GM13977 (cell line): ENCODE data around the gene PRAMEF12.
"Not testable (repeated sequence)": the region's sequence is repeated elsewhere in the genome, so short reads cannot be mapped to it uniquely, and the experiment has no call there.

ENCODE experiments used
- DNase-seq: peaks from one replicate; pipeline ENCODE4 v3.0.0; 2012; ENCODE audit warnings: low spot score
- in situ Hi-C: fragments of 300-500 bp; cut with MboI; formaldehyde crosslinking; loops from one replicate; pipeline ENCODE4 v1.12.0; 2022; ENCODE audit warnings: low sequenced_read_pairs, low pct_unique_long_range_greater_than_20kb, mixed read lengths, inconsistent platforms; ENCODE audit not compliant: unreplicated experiment
- TF ChIP-seq, protein P1 (sequence below): IDR thresholded peaks from 2 replicates; pipeline ENCODE4 v1.5.1; 2012; ENCODE audit warnings: mild to moderate bottlenecking, control low read depth; ENCODE audit not compliant: insufficient read depth; ENCODE audit errors: extremely low read depth, missing control alignments

The PRAMEF12 gene

DNA sequence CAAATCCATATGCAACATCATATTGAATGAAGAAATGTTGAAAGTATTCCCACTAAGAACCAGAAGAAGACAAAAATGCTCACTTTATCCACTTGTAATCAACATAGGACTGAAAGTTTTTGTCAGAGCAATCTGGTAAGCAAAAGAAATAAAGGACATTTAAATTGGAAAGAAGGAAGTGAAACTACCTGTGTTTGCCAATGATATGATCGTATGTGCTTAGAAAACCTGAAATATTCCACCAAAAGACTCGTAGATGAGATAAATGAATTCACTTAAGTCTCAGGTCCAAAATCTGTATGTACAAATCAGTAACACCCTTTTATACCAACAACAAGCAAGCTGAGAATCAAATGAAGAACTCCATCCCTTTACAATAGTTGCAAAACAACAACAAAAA, 26.2 kb downstream of the PRAMEF12 start:
- in situ Hi-C loops: no loop called here

DNA sequence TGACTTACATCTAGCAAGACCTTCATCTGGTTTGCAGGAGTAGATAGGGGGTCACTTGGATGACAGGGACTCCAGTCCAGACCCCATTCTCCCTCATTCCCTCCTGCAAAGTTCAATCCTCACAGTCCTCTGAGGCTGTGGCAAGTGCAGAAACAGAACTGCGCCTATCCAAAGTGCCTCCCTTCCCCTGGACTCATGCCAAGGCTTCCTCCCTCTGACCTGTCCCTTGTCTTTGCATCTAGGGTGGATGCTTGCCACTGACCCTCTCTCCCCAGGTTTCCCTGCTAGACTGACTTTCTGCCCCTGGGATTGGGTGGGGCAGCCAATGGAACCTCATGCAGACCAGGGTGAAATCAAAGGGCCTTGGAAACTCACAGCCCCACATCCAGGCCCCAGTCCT, 36.4 kb downstream of the PRAMEF12 start:
- DNase-seq: no peak
- TF ChIP-seq, protein P1, sequence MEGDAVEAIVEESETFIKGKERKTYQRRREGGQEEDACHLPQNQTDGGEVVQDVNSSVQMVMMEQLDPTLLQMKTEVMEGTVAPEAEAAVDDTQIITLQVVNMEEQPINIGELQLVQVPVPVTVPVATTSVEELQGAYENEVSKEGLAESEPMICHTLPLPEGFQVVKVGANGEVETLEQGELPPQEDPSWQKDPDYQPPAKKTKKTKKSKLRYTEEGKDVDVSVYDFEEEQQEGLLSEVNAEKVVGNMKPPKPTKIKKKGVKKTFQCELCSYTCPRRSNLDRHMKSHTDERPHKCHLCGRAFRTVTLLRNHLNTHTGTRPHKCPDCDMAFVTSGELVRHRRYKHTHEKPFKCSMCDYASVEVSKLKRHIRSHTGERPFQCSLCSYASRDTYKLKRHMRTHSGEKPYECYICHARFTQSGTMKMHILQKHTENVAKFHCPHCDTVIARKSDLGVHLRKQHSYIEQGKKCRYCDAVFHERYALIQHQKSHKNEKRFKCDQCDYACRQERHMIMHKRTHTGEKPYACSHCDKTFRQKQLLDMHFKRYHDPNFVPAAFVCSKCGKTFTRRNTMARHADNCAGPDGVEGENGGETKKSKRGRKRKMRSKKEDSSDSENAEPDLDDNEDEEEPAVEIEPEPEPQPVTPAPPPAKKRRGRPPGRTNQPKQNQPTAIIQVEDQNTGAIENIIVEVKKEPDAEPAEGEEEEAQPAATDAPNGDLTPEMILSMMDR: no peak
- in situ Hi-C loops: no loop called here

More for the DNA sequence above, 26.2 kb downstream of the PRAMEF12 start:
- no peak for DNase-seq
- TF ChIP-seq, protein P1: no peak

DNA sequence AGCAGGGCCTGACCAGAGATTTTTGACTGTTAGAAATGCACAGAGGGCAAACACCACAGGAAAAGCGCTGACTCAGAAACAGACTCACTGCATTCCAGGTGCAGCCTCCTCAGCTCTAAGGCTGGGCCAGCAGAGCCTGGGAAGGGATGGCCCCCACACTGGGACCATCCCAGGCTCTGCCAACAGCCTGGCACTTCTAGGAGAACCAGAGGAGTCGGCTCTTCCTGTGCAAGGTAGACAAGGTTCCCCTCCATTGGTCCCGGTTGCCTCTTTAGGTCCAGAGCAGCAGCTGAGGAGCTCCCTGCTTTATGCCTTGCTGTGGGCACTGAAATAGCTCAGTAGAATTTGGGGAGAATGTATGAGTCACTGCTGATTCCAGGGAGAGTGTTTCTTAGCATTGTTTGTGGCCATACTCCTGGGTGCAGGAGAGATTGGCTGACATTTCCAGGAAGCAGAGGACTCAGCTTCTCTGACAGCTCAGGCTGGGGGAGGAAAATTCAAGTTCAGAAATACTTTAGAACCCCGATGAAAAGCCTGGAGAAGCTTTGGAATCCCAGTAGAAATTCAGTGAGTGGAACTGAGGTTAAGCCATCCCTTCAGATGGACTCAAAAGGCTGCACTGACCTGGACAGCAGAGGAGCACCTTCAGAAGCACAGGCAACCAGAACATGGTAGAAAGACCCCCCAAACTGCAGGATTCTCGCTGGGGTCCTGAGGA, 37.3 kb downstream of the PRAMEF12 start:
- DNase-seq: no peak
- in situ Hi-C loops: no loop called here
- TF ChIP-seq, protein P1: no peak

DNA sequence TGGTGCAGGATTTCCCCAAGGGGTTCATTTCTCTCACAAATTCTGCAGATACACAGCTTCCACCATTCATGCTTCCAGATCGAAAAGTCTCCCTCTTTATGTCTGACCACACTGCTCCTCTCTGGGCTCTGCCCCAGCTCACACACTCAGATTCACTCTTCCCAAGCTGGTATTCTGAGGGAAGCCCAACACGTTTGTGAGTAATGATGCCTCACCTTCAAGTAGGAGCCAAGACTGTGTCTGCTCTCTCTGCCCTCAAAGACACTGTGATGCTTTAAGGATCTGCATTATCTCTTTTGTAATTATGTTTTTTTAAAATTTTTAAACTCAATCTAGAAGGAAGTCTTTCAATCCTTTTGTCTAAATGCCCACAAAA, 37.9 kb downstream of the PRAMEF12 start:
- DNase-seq: no peak
- in situ Hi-C loops: no loop called here
- TF ChIP-seq, protein P1: no peak

DNA sequence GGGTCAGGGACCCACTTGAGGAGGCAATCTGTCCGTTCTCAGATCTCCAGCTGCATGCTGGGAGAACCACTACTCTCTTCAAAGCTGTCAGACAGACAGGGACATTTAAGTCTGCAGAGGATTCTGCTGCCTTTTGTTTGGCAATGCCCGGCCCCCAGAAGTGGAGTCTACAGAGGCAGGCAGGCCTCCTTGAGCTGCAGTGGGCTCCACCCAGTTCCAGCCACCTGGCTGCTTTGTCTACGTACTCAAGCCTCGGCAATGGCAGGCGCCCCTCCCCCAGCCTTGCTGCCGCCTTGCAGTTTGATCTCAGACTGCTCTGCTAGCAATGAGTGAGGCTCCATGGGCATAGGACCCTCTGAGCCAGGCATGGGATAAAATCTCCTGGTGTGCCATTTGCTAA, 45.5 kb downstream of the PRAMEF12 start:
- in situ Hi-C loops, DNase-seq: not testable (repeated sequence)
